ENCODE measurements around the gene SETDB1.

SETDB1 gene

DNA sequence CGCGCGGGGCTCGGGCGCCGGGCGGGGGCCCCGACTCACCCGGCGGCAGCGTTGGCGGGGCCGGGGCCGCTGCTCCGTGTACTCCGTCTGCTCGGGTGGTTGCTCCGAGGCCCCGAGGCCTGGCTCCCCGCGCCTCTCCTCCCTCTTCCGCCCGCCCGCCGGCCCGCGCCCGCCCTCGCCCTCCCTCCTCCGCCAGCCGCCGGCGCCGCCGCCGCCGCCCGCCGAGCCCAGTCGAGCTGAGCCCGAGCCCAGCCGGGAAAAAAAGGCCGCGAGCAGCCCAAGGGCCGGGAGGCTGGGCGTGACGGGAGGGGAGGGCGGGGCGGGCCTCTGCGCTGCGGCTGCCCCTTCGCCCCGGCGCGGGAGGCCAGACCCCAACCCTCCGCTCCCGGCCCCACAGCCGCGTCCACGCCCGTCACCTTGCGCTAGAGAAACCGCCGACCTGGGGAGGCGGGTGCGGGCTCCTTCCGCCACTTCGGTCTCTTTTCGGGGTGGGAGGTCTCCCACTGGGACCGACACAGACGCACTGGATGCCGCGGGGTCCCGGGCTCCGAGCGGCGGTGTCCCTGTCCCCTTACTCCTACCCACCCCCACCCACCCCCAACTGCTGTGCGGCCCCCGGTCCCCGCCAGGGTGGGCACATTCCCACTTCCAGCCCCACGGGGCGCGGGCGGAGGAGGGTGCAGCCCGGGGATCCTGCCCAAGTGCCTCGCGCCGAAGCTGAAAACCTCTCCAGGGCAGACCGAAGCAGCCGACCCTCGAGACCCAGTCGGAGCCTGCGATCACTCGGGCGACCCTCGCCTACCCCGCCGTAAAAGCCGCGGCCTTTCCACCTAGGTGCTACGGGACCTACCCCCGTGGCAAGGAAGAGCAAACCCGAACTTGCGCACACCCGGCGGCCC is 48.7 kb downstream of the SETDB1 start, which contains the start of gene CERS2:
TSS of gene CERS2 (minus strand) at position 256 of the 899 bp plus-strand sequence. CDS start 5,745 bp downstream, outside the sequence.
- H2AFZ ChIP-seq (ENCODE audit: low read length): peak within 1 kb of the TSS; percentile 73
- H3K27me3 ChIP-seq (ENCODE audit: insufficient read depth, low read length, poor library complexity, severe bottlenecking): no peaks in the 10 kb centered on the region
- H3K4me1 ChIP-seq (ENCODE audit: insufficient read depth, low read length, poor library complexity, severe bottlenecking): peaks cover 63% of the 10 kb centered on the region

DNA sequence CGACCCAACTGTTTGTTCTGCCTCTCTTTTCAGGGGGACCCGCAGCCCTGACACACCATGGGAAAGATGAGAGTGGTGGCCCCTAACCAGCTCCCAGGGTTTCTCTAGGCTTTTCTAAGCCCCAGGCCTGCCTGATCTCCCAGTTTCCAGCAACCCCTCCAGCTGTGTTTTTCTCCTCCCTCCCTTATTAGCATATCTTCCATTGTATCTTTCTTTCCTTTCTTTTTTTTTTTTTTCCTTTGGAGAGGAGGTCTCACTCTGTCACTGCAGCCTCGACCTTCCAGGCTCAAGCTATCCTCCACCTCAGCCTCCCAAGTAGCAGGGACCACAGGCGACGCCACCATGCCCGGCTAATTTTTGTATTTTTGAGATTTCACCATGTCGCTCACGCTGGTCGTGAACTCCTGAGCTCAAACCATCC is 50.2 kb downstream of the SETDB1 start:
- Histone ChIP-seq H3K9ac (ENCODE audit: low read depth, low read length, poor library complexity, severe bottlenecking) (peak overlapping the region; percentile 83), H4K20me1 (ENCODE audit: insufficient read depth, low read length, poor library complexity, severe bottlenecking) (peaks cover 23% of the 10 kb centered on the region), H3K36me3 (ENCODE audit: insufficient read depth, low read length) (no peaks in the 10 kb centered on the region), H3K4me3 (ENCODE audit: low read length, poor library complexity, severe bottlenecking) (peak overlapping the region; percentile 77), H3K4me2 (ENCODE audit: low read depth, low read length, poor library complexity, severe bottlenecking) (peak overlapping the region; percentile 92), H3K9me3 (ENCODE audit: insufficient read depth, low read depth, low read length) (no peaks in the 10 kb centered on the region), H3K9me2 (replicated peaks; ENCODE audit: low read depth, low read length) (no peaks in the 10 kb centered on the region), H3K27me3 (ENCODE audit: insufficient read depth, low read length, poor library complexity, severe bottlenecking) (no peaks in the 10 kb centered on the region), H3F3A (ENCODE audit: low read depth) (peaks cover 5% of the 10 kb centered on the region; the same call in 1 of the 2 replicates), H3K79me2 (ENCODE audit: insufficient read depth, low read length) (peaks cover 30% of the 10 kb centered on the region), H3K4me1 (ENCODE audit: insufficient read depth, low read length, poor library complexity, severe bottlenecking) (peaks cover 51% of the 10 kb centered on the region), H2AFZ (ENCODE audit: low read length) (no peak overlapping the region)
- TF ChIP-seq, protein P1, sequence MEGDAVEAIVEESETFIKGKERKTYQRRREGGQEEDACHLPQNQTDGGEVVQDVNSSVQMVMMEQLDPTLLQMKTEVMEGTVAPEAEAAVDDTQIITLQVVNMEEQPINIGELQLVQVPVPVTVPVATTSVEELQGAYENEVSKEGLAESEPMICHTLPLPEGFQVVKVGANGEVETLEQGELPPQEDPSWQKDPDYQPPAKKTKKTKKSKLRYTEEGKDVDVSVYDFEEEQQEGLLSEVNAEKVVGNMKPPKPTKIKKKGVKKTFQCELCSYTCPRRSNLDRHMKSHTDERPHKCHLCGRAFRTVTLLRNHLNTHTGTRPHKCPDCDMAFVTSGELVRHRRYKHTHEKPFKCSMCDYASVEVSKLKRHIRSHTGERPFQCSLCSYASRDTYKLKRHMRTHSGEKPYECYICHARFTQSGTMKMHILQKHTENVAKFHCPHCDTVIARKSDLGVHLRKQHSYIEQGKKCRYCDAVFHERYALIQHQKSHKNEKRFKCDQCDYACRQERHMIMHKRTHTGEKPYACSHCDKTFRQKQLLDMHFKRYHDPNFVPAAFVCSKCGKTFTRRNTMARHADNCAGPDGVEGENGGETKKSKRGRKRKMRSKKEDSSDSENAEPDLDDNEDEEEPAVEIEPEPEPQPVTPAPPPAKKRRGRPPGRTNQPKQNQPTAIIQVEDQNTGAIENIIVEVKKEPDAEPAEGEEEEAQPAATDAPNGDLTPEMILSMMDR (conservative IDR thresholded peaks at IDR 0.05; ENCODE audit: low read length): no peak
- TF ChIP-seq EZH2phosphoT487 (IDR thresholded peaks at IDR 0.05; ENCODE audit: borderline replicate concordance): no peak

More for the DNA sequence above, 48.7 kb downstream of the SETDB1 start, which contains the start of gene CERS2:
- Histone ChIP-seq H3K4me2 (ENCODE audit: low read depth, low read length, poor library complexity, severe bottlenecking) (peak within 1 kb of the TSS; percentile 96), H3K4me3 (ENCODE audit: low read length, poor library complexity, severe bottlenecking) (peak within 1 kb of the TSS; percentile 100), H3K79me2 (ENCODE audit: insufficient read depth, low read length) (peaks cover 46% of the 10 kb centered on the region), H3K36me3 (ENCODE audit: insufficient read depth, low read length) (no peaks in the 10 kb centered on the region), H3K9me2 (replicated peaks; ENCODE audit: low read depth, low read length) (no peaks in the 10 kb centered on the region), H3K9ac (ENCODE audit: low read depth, low read length, poor library complexity, severe bottlenecking) (peak within 1 kb of the TSS; percentile 98), H3K9me3 (ENCODE audit: insufficient read depth, low read depth, low read length) (no peaks in the 10 kb centered on the region), H3F3A (ENCODE audit: low read depth) (peaks cover 5% of the 10 kb centered on the region; the same call in 1 of the 2 replicates), H4K20me1 (ENCODE audit: insufficient read depth, low read length, poor library complexity, severe bottlenecking) (peaks cover 36% of the 10 kb centered on the region)
- TF ChIP-seq, protein P1 (conservative IDR thresholded peaks at IDR 0.05; ENCODE audit: low read length): no peak
- no peak for TF ChIP-seq EZH2phosphoT487 (IDR thresholded peaks at IDR 0.05; ENCODE audit: borderline replicate concordance)

DNA sequence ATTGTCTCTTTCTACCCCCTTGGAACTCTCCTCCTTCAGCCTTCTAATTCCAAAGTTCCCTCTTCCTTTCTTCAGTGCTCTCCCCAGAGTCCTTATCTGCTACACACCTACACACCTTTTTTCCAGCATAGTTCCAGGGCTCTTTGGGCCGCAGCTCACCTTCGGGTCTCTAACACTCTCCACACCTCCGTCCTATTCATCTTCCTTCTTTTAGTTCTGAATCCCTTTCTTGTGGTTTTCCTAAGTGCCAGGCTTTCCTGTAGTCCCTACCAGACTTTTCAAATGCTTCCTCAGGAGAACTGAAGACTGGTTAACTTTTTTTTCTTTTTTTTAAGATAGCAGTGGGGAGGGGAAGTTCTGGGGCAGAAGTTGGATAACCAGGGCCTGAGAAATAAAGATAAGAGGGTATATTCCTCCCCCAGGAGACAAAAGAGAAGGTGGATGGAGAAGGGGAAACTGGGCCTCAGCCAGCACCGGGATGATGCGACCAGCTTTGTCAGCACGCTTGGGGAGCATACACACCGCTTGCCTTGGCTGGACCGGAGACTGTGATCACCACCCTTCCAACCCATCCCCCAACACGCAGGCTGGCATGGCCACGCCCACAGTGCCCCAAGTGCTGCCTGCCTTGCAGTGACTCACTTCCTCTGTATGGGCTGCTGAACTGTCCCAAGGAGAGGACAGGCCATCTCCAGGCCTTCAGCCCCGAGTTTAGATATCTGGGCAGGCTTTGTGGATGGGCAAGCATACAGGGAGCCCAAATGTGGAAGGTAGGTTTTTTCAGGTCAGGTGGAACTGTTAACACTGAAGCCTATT is 50.9 kb downstream of the SETDB1 start:
- Histone ChIP-seq H3K4me1 (ENCODE audit: insufficient read depth, low read length, poor library complexity, severe bottlenecking) (peaks cover 47% of the 10 kb centered on the region), H3K9ac (ENCODE audit: low read depth, low read length, poor library complexity, severe bottlenecking) (peak overlapping the region; percentile 83), H2AFZ (ENCODE audit: low read length) (peak overlapping the region; percentile 44), H3K4me2 (ENCODE audit: low read depth, low read length, poor library complexity, severe bottlenecking) (peak overlapping the region; percentile 92), H3F3A (ENCODE audit: low read depth) (peaks cover 5% of the 10 kb centered on the region; the same call in 1 of the 2 replicates), H3K9me2 (replicated peaks; ENCODE audit: low read depth, low read length) (no peaks in the 10 kb centered on the region), H3K9me3 (ENCODE audit: insufficient read depth, low read depth, low read length) (no peaks in the 10 kb centered on the region), H3K4me3 (ENCODE audit: low read length, poor library complexity, severe bottlenecking) (peak overlapping the region; percentile 77), H3K27me3 (ENCODE audit: insufficient read depth, low read length, poor library complexity, severe bottlenecking) (no peaks in the 10 kb centered on the region), H3K79me2 (ENCODE audit: insufficient read depth, low read length) (peaks cover 24% of the 10 kb centered on the region), H4K20me1 (ENCODE audit: insufficient read depth, low read length, poor library complexity, severe bottlenecking) (peaks cover 16% of the 10 kb centered on the region), H3K36me3 (ENCODE audit: insufficient read depth, low read length) (no peaks in the 10 kb centered on the region)
- no peak for TF ChIP-seq EZH2phosphoT487 (IDR thresholded peaks at IDR 0.05; ENCODE audit: borderline replicate concordance)
- TF ChIP-seq, protein P1 (conservative IDR thresholded peaks at IDR 0.05; ENCODE audit: low read length): no peak

Data from Loucy (cell line).